Measurements from ENCODE around the gene RAB44.

DNA sequence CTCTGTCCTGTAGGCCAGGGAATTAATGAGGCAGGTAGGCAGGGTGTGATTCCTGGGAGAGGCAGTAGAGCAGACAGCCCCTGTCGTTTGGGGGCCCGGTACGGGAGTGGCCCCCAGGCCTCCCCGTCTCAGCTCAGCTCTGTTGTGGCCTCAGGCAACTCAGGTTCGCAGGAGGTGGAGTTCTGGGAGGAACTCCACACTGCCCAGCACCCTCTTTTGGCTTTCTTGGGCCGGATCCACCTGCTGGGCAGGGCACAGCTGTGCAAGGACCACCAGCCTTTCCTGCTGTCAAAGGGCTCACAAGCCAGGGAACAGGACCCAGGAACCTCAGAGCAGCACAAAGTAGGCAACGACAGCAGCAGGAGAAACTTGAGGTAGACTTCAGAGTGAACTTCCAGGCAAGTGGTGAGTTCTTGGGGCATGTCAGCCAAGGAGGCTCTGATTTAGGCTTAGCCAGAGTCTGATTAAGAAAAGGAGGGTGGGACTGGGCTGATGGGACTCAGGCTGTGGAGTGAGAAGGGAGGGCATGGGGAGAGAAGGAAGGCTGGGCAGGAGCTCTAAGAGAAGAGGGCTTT is 36.9 kb downstream of the RAB44 start:
- TF ChIP-seq CTCF (IDR thresholded peaks at IDR 0.05; ENCODE audit: insufficient read depth, low read depth, low read length) (no peak), EZH2 (IDR thresholded peaks at IDR 0.05; ENCODE audit: insufficient read depth, low read length) (no peak)

Measured in astrocyte (in vitro differentiated cells and primary cell).